Measurements from ENCODE around the gene DST. TPM values are rescaled to one million over a fixed set of nuclear protein-coding genes. Genes with fewer than 3 reads are reported as not detected.

DST gene
- total and polyA plus RNA-seq, 2 of the 8 experiments (the other 6 are each of a cell fraction or from before 2014, with no cell fraction given) = 49.4 to 116 TPM

GRCh38 chr6:56616967-56617366 lies 25.7 kb downstream of the DST start:
- ChIA-PET CTCF (ENCODE audit: partially characterized antibody) (interaction anchor here (0.9 to 2.2 kb wide), 6 partner anchors 8 to 26 kb away, joined by 3 to 5 read pairs (median 4); partner anchors contain the start of gene DST), POLR2A (ENCODE audit: partially characterized antibody) (no interaction called here)
- Histone ChIP-seq H3K79me1 (ENCODE audit: low read depth, low read length) (no peaks in the 10 kb centered on the region), H3K4me3 (ENCODE audit: extremely low read depth in 1 of 4, insufficient read depth in 2 of 4, low read depth in 3 of 4, low read length in 4 of 4) (no peak overlapping the region), H3K56ac (replicated peaks; ENCODE audit: insufficient read length, low read depth, low read length) (no peak overlapping the region), H3K9ac (replicated peaks in 1 of 4; ENCODE audit: extremely low read depth in 1 of 4, low read depth in 3 of 4, low read length in 3 of 4) (no peak overlapping the region), H2BK120ac (replicated peaks; ENCODE audit: low read depth, low read length) (no peak overlapping the region), H3K18ac (ENCODE audit: extremely low read depth, low read length) (no peak overlapping the region), H2AK5ac (ENCODE audit: low read depth, low read length) (no peak overlapping the region), H4K5ac (ENCODE audit: insufficient read length, low read depth, low read length) (no peak overlapping the region), H2BK20ac (ENCODE audit: low read length) (no peak overlapping the region), H3K27me3 (replicated peaks in 1 of 4; ENCODE audit: control insufficient read depth in 3 of 4, extremely low read depth in 1 of 4, insufficient read depth in 3 of 4, low read length in 3 of 4) (no peaks in the 10 kb centered on the region), H3K27ac (ENCODE audit: low read depth, low read length) (no peak overlapping the region), H3K9me3 (ENCODE audit: insufficient read depth in 2 of 2, low read depth in 1 of 2, low read length in 1 of 2) (no peaks in the 10 kb centered on the region), H3K4ac (replicated peaks; ENCODE audit: insufficient read length, low read depth, low read length) (no peak overlapping the region), H3K4me1 (replicated peaks in 1 of 4; ENCODE audit: control insufficient read depth in 3 of 4, insufficient read depth in 4 of 4, low read length in 3 of 4) (no peaks in the 10 kb centered on the region; a peak in 1 of 7 replicates), H3K4me2 (ENCODE audit: insufficient read depth in 1 of 2, low read depth in 2 of 2, low read length in 2 of 2) (no peak overlapping the region), H2AFZ (ENCODE audit: low read length) (no peak overlapping the region), H3K23ac (ENCODE audit: insufficient read length) (no peak overlapping the region), H3K36me3 (ENCODE audit: control insufficient read depth in 2 of 4, insufficient read depth in 4 of 4, low read length in 3 of 4) (peaks cover 2 to 45% (median 13%) of the 10 kb centered on the region in 4 experiments; a peak in 6 of 8 replicates), H4K20me1 (replicated peaks in 1 of 2; ENCODE audit: control insufficient read depth in 1 of 2, insufficient read depth in 2 of 2, low read length in 2 of 2) (no peaks in the 10 kb centered on the region), H3K23me2 (ENCODE audit: low read depth, low read length) (no peaks in the 10 kb centered on the region), H3K14ac (ENCODE audit: insufficient read length) (no peak overlapping the region), H2BK12ac (ENCODE audit: low read depth, low read length) (no peak overlapping the region), H3K79me2 (ENCODE audit: control insufficient read depth in 1 of 2, insufficient read depth in 2 of 2, low read length in 2 of 2) (no peaks in the 10 kb centered on the region), H4K8ac (ENCODE audit: extremely low read depth, insufficient read depth, low read length) (no peak overlapping the region), H4K91ac (replicated peaks; ENCODE audit: insufficient read length, low read length) (no peak overlapping the region), H2BK15ac (ENCODE audit: low read length) (no peak overlapping the region), H2BK5ac (ENCODE audit: low read depth, low read length) (no peak overlapping the region)
- FAIRE-seq (peak; percentile 28), DNase-seq (ENCODE audit: low read depth in 1 of 2, low spot score in 2 of 2) (no peak)
- 98% methylated on average over 5 of the region's 5 CpGs; no CpG with 5 or more reads in 1 of the 2 experiments for WGBS, 2 experiments (ENCODE audit: extremely low coverage in 1 of 2, insufficient coverage in 1 of 2, insufficient read length in 1 of 2, insufficient replicate concordance in 2 of 2, low coverage in 1 of 2, low lambda C conversion rate in 2 of 2, missing lambda C conversion rate in 1 of 2)
- TF ChIP-seq SP1 (IDR thresholded peaks at IDR 0.05; ENCODE audit: low read depth, low read length) = no peak
